Measurements from ENCODE around the gene MARK2. TPM values are rescaled to one million over a fixed set of nuclear protein-coding genes. Genes with fewer than 3 reads are reported as not detected.

Gene MARK2
- total RNA-seq, 1 experiment from 2014 or later = 39.8 TPM

DNA sequence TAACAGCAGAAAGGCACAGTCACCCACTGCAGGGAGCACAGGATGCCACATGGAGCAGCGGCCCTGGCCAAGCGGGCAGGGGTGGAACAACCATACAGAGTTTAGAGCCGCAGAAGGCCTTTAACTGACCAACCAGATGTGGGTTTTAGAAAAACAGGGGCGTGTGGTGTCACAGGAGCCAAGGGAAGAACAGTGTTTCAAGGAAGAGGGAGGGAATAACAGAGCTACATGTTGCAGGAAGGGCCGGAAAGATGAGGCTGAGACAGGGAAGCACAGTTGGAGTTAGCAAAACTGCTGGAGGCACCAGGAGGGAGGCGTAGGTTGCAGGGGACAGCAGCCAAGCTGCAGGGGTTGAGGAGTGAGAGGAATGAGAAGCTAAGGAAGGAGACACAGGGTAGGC lies 92.1 kb downstream of the MARK2 start:
- ChIA-PET CTCF (no interaction called here), POLR2A (no interaction called here), RAD21 (ENCODE audit: low non-redundant PET in 1 of 2, low total read pairs in 2 of 2, uncharacterized antibody in 2 of 2, unreplicated experiment in 2 of 2) (no interaction called here)
- no peak overlapping the region for H3K4me2 ChIP-seq (ENCODE audit: low read length)
- H3K9me3 ChIP-seq (ENCODE audit: control insufficient read depth in 1 of 2, insufficient read depth in 1 of 2, low read depth in 1 of 2, low read length in 2 of 2) = no peaks in the 10 kb centered on the region
- no peak for TF ChIP-seq ELF1 (IDR thresholded peaks at IDR 0.05; ENCODE audit: borderline replicate concordance, low read depth)
- TF ChIP-seq ZFX (IDR thresholded peaks at IDR 0.05) = no peak
- TF ChIP-seq TCF7L2 (IDR thresholded peaks at IDR 0.05; ENCODE audit: borderline replicate concordance, extremely low read depth, insufficient read depth, insufficient read length) = no peak
- TF ChIP-seq EZH2phosphoT487 (IDR thresholded peaks at IDR 0.05; ENCODE audit: borderline replicate concordance) = no peak
- TF ChIP-seq POLR2A (IDR thresholded peaks at IDR 0.05; ENCODE audit: borderline replicate concordance, extremely low read depth, insufficient read depth, insufficient read length) = no peak
- TF ChIP-seq JUND (IDR thresholded peaks at IDR 0.05) = no peak
- TF ChIP-seq, protein P1, sequence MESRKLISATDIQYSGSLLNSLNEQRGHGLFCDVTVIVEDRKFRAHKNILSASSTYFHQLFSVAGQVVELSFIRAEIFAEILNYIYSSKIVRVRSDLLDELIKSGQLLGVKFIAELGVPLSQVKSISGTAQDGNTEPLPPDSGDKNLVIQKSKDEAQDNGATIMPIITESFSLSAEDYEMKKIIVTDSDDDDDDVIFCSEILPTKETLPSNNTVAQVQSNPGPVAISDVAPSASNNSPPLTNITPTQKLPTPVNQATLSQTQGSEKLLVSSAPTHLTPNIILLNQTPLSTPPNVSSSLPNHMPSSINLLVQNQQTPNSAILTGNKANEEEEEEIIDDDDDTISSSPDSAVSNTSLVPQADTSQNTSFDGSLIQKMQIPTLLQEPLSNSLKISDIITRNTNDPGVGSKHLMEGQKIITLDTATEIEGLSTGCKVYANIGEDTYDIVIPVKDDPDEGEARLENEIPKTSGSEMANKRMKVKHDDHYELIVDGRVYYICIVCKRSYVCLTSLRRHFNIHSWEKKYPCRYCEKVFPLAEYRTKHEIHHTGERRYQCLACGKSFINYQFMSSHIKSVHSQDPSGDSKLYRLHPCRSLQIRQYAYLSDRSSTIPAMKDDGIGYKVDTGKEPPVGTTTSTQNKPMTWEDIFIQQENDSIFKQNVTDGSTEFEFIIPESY (IDR thresholded peaks at IDR 0.05; ENCODE audit: extremely low read depth, insufficient replicate concordance, low read length) = no peak
- TF ChIP-seq, protein P2, sequence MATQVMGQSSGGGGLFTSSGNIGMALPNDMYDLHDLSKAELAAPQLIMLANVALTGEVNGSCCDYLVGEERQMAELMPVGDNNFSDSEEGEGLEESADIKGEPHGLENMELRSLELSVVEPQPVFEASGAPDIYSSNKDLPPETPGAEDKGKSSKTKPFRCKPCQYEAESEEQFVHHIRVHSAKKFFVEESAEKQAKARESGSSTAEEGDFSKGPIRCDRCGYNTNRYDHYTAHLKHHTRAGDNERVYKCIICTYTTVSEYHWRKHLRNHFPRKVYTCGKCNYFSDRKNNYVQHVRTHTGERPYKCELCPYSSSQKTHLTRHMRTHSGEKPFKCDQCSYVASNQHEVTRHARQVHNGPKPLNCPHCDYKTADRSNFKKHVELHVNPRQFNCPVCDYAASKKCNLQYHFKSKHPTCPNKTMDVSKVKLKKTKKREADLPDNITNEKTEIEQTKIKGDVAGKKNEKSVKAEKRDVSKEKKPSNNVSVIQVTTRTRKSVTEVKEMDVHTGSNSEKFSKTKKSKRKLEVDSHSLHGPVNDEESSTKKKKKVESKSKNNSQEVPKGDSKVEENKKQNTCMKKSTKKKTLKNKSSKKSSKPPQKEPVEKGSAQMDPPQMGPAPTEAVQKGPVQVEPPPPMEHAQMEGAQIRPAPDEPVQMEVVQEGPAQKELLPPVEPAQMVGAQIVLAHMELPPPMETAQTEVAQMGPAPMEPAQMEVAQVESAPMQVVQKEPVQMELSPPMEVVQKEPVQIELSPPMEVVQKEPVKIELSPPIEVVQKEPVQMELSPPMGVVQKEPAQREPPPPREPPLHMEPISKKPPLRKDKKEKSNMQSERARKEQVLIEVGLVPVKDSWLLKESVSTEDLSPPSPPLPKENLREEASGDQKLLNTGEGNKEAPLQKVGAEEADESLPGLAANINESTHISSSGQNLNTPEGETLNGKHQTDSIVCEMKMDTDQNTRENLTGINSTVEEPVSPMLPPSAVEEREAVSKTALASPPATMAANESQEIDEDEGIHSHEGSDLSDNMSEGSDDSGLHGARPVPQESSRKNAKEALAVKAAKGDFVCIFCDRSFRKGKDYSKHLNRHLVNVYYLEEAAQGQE (IDR thresholded peaks at IDR 0.05; ENCODE audit: low read depth) = no peak
- TF ChIP-seq, protein P3, sequence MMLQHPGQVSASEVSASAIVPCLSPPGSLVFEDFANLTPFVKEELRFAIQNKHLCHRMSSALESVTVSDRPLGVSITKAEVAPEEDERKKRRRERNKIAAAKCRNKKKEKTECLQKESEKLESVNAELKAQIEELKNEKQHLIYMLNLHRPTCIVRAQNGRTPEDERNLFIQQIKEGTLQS (IDR thresholded peaks at IDR 0.05) = no peak
- TF ChIP-seq CEBPB (IDR thresholded peaks at IDR 0.05; ENCODE audit: low read depth) = no peak
- no peak for TF ChIP-seq CBX3 (IDR thresholded peaks at IDR 0.05; ENCODE audit: low read depth)
- no peak for TF ChIP-seq POLR2AphosphoS5 (IDR thresholded peaks at IDR 0.05; ENCODE audit: low read depth, low read length)
- no peak for TF ChIP-seq YY1 (IDR thresholded peaks at IDR 0.05; ENCODE audit: extremely low read depth, insufficient replicate concordance, low read depth, low read length)
- TF ChIP-seq RAD21 (IDR thresholded peaks at IDR 0.05; ENCODE audit: low read depth) = no peak
- no peak for TF ChIP-seq SP1 (IDR thresholded peaks at IDR 0.05; ENCODE audit: low read depth)
- TF ChIP-seq SIN3A (IDR thresholded peaks at IDR 0.05; ENCODE audit: low read depth) = no peak
- no peak for TF ChIP-seq SRF (IDR thresholded peaks at IDR 0.05; ENCODE audit: low read depth)
- TF ChIP-seq FOSL1 (IDR thresholded peaks at IDR 0.05; ENCODE audit: low read depth) = no peak
- H3K27ac ChIP-seq (ENCODE audit: low read depth, low read length) = no peak overlapping the region
- no TSS peak for BruUV-seq (replicated peaks)
- no peaks in the 10 kb centered on the region for H3K36me3 ChIP-seq (ENCODE audit: control insufficient read depth in 1 of 2, insufficient read depth in 2 of 2, low read length in 2 of 2)
- H3K9ac ChIP-seq (ENCODE audit: low read length) = no peak overlapping the region
- H3K4me3 ChIP-seq (replicated peaks in 1 of 2; ENCODE audit: low read depth in 1 of 2, low read length in 2 of 2) = no peak overlapping the region
- H3K79me2 ChIP-seq (ENCODE audit: insufficient read depth, low read length) = no peaks in the 10 kb centered on the region
- no peaks in the 10 kb centered on the region for H3K27me3 ChIP-seq (ENCODE audit: insufficient read depth, low read length)
- no peaks in the 10 kb centered on the region for H3K9me2 ChIP-seq (ENCODE audit: insufficient read depth)
- ATAC-seq (no peak), DNase-seq (ENCODE audit: low read depth, low spot score) (no peak)
- peaks cover 0 to 8% of the 10 kb centered on the region in 2 experiments; a peak in 3 of 4 replicates for H3K4me1 ChIP-seq (ENCODE audit: control insufficient read depth in 1 of 2, insufficient read depth in 2 of 2, low read length in 2 of 2)
- H4K20me1 ChIP-seq (ENCODE audit: insufficient read depth) = no peaks in the 10 kb centered on the region
- H2AFZ ChIP-seq (ENCODE audit: low read depth, low read length, poor library complexity, severe bottlenecking) = no peak overlapping the region
- intact Hi-C loops (cut with micrococcal nuclease) = no loop called here
